GM12874 (cell line): ENCODE results near the gene SERPINA4.

Experiments
- CTCF ChIP-seq: IDR thresholded peaks from 2 replicates; pipeline ENCODE4 v1.5.1; 2011; ENCODE audit warnings: low read depth, mild to moderate bottlenecking, control low read depth, low read length, moderate library complexity; ENCODE audit not compliant: insufficient read depth

The SERPINA4 gene

GRCh38 chr14:94619297-94619696 is 58.1 kb downstream of the SERPINA4 start:
- no peak for TF ChIP-seq CTCF
